HG02588 (cell line): Measurements from ENCODE around the gene LRRC36.
"Not testable (repeated sequence)": the region's sequence is repeated elsewhere in the genome, so short reads cannot be mapped to it uniquely, and the experiment has no call there.

Experiments used
- ATAC-seq: cut with Tn5 transposase; IDR thresholded peaks from one replicate; pipeline ENCODE4 v1.9.1; 2021; ENCODE audit warnings: mild to moderate bottlenecking, moderate library complexity; ENCODE audit not compliant: unreplicated experiment

The LRRC36 gene

GRCh38 chr16:67399218-67399733 lies 72.7 kb downstream of the LRRC36 start:
- ATAC-seq, result no peak

GRCh38 chr16:67399749-67400704 lies 73.4 kb downstream of the LRRC36 start:
- ATAC-seq, result no peak

DNA sequence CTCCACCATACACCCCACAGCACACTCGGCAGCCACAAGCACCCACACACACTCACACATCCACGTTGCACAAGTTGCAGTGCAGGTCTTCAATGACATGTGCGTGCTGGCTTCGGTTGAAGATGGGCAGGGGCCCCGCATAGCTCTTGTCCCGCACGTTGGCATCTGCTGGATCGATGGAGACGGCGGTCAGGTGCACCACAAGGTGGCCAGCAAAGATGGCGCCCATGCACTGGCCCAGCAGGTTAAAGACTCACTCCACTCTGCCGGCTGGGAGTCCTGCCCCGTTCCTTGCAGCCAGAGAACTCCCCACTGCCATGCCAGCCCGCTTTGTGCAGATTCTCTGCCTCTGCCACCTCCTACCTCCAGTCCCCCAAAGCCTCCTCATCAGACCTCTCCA lies 74.3 kb downstream of the LRRC36 start:
- no peak for ATAC-seq

DNA sequence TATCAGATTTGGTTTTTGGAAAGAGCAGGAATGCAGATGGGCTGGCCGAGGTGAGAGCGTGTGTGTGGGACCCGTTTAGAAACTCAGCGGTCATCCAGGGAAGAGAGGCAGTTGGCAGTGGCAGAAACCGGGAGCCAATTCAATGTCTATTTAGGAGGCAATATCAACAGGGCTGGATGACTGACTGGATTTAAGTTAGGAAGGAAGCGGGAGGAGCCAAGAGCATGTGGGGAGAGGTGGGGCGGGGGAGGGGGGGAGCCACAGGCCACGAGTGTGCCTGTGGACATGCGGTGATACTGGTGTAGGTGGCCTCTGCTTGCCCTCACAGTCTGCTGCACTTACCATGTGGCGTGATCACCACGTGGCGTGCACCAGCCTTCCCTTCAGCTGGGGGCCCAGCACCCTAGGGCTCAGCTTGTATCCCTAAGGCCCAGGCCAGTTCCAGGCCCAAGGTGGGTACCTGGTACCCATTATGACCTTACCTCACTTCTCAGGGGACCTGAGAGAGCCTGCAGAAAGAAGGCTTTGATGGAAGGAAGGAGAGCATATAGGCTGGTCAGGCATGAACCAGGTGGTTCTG lies 77.5 kb downstream of the LRRC36 start:
- ATAC-seq, result no peak

- no peak for ATAC-seq
Measured at GRCh38 chr16:67404740-67405226, 78.2 kb downstream of the LRRC36 start.

- ATAC-seq, result no peak
Measured at GRCh38 chr16:67405336-67405735, 78.7 kb downstream of the LRRC36 start.

- no peak for ATAC-seq
Measured at GRCh38 chr16:67406111-67406971, 79.7 kb downstream of the LRRC36 start.

GRCh38 chr16:67407176-67407787 lies 80.7 kb downstream of the LRRC36 start:
- no peak for ATAC-seq

DNA sequence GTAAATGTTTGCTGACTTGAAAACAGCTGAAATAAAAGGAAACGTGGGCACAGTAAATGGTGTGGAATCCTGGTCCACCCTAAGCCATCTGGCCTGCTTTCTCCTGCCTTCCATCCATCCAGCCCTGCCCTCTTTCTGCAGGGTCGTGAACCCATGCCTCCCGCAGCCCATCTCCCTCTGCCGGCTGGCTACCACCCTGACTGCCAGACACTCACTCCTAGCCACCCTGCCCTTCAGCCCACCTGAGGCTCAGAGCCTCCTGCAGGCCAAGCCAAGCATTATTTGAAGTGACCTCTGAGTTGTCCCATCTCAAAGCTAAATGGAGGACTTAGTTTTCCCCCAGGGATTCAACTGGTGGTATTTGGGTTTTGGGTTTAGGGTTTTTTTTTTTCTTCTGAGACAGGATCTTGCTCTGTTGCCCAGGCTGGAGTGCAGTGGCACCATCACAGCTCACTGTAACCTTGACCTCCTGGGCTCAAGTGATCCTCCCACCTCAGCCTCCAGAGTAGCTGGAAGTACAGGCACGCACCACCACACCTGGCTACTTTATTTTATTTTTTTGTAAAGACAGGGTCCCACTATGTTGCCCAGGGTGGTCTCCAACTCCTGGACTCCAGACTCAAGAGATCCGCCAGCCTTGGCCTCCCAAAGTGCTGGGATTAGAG lies 81.3 kb downstream of the LRRC36 start:
- no peak for ATAC-seq

GRCh38 chr16:67409631-67410030 lies 83.0 kb downstream of the LRRC36 start:
- no peak for ATAC-seq

DNA sequence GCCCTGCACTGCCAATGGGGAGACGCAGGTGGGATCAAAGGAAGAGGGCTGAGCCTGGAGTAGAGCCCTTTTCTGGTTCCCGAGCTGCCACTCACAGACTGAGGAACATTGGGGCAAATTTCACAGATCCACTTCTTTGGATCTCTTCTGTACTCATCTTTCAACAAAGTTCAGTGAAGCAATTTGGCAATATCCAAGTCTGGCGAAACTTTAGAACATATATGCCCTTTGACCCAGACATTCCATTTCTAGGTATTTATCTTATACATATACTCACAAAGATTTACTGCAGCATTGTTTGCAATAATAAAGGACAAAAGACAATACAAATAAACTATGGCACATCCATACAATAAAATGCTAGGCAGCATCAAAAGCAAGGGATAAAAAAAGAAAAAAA lies 84.7 kb downstream of the LRRC36 start:
- no peak for ATAC-seq

GRCh38 chr16:67412294-67412693 lies 85.7 kb downstream of the LRRC36 start:
- no peak for ATAC-seq

- no peak for ATAC-seq
Measured at GRCh38 chr16:67413978-67414911, 87.6 kb downstream of the LRRC36 start.

DNA sequence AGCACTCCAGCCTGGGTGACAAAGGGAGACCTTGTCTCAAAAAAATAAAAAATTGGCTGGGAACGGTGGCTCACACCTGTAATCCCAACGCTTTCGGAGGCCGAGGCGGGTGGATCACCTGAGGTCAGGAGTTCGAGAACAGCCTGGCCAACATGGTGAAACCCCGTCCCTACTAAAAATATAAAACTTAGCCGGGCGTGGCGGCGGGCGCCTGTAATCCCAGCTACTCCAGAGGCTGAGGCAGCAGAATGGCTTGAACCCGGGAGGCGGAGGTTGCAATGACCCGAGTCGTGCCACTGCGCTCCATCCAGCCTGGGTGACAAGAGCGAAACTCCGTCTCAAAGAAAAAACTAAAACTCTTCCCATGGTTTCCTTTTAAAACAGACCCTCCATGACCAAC lies 88.8 kb downstream of the LRRC36 start:
- not testable (repeated sequence) for ATAC-seq

DNA sequence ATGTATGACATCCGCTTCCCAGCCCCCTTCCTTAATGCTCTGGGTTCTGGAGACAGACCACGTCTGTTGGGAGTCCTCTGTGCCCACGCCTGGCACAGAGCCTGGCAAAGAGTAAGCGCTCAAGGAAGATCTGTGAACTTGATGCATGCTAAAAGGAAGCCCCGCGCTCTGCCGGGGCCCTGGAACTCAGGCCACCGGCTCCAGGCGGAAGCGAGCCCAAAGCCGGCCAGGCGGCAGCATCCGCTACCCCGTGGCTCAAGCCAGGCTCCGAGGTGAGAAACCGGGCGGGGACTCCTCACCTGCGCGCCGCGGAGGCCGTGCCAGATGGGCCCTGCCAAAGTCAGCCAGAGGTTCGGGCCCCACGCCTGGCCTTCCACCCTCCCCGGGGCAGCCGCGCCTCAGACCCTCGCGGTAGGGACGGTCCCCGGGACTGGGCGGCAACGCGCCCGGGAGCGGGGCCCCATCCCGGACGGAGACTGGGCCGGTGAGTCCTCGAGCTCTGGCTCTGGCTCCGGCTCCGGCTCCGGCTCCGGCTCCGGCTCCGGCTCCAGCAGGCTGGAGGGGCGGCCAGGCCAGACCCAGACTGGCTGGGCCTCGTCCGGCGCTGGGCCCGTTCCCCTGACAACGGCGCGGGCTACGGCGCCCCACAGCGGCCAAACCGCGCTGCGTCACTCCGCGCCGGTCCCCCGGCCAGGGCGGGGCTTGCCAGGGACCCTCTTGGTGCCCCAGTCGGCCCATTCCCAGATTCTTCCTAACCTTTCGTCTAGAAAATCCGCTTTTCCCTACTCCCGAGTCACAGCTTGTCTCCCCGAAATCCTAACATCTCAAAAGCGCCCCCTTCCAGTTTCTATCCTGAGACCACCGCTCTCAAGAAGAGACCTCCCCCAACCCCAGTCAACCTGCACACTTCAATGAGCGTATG lies 89.5 kb downstream of the LRRC36 start, which contains the start of gene ZDHHC1:
Gene ZDHHC1, minus strand, starts transcription at position 606 of the 922 bp plus-strand sequence. CDS start 8,702 bp downstream, outside the sequence.
- ATAC-seq, result peak; percentile 76

DNA sequence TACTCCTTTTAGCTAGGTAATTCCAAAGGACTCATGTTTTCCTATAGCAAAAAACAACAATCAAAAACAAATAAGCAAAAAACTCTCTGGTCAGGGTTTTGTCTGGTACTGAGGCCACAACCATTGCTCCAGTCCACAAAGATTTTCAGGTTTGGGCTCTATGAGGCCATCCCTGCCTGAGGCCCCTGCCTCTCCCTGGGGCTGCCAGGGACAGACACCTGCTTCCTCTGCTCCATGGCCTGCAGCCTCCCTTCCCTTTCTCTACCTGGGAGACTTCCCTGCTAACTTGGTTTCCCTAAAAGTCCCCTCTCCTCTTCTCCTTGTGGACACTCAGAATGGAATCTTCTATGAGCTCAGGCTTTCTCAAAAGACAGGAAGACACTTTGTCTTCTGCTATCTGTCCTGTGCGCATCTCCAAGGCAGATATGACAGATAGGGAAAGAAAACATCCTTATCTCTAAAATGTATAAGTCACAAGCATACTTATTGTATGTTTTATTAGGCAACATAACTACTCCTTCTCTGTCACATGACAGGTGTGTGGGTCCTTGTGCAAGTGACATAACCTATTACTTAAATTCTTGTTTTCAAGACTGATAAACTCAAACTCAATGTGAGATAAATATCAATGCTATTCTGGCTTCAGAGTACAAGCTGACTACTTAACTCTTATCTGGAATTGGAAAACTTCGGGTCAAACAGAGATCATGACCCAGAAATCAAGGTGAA lies 90.9 kb downstream of the LRRC36 start:
- no peak for ATAC-seq

DNA sequence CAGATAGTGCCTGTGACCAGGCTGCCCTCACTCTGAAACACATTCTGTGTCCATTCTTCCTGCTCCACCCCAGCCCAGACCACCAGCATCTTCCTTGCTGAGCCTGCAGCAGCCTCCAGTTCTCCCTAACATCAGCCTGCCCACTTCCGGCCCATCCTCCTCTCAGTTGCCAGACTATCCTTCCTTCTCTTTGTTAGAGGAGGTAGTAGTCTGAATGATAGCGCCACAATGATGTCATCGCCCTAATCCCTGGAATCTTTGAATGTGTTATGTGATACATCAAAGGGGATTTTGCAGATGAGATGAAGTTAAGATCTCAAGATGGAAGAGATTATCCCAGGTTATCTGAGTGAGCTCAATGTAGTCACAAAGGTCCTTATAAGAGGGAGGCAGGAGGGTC lies 92.9 kb downstream of the LRRC36 start:
- ATAC-seq, result no peak
